Transverse colon (tissue), 4 donors: ENCODE data around the gene PSTPIP1.

Source experiments
- POLR2AphosphoS5 ChIP-seq, 3 donors: sonication (generic); formaldehyde crosslinking; IDR thresholded peaks; one replicate each; pipeline ENCODE4 v1.6.1; 2016; ENCODE audit warnings: antibody characterized with exemption in 3 of 3
- TF ChIP-seq, protein P1 (sequence below), 5 experiments: fragments of 200-600 bp in 3 of 5; fragments of 450-650 bp in 2 of 5; sonication (generic) in 3 of 5; IDR thresholded peaks; 1 replicate in 2 of 5; 2 replicates in 3 of 5; pipeline ENCODE4 v1.5.1; 2016 to 2017; ENCODE audit warnings: antibody characterized with exemption in 5 of 5, inconsistent platforms in 3 of 5, mild to moderate bottlenecking in 2 of 5, moderate library complexity in 1 of 5

DNA sequence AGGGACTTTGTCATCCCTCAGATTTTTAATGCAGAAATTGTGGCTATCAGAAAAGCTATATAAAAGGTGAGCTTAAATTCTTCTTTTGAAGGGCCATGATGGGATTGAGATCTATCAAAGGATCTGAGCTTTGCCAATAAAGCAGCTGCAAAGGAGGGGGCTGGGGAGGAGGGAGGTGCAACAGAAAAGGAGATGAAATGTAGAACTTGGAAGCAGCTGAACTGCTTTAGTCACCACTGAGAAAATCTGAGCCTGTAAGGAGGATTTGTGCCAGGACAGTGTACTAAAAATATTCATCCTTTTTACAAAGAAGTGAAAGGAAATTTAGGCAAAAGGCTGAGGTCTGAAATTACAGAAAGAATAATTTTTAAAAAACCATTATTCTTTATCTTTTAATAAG, 65.6 kb downstream of the PSTPIP1 start:
- TF ChIP-seq, protein P1, sequence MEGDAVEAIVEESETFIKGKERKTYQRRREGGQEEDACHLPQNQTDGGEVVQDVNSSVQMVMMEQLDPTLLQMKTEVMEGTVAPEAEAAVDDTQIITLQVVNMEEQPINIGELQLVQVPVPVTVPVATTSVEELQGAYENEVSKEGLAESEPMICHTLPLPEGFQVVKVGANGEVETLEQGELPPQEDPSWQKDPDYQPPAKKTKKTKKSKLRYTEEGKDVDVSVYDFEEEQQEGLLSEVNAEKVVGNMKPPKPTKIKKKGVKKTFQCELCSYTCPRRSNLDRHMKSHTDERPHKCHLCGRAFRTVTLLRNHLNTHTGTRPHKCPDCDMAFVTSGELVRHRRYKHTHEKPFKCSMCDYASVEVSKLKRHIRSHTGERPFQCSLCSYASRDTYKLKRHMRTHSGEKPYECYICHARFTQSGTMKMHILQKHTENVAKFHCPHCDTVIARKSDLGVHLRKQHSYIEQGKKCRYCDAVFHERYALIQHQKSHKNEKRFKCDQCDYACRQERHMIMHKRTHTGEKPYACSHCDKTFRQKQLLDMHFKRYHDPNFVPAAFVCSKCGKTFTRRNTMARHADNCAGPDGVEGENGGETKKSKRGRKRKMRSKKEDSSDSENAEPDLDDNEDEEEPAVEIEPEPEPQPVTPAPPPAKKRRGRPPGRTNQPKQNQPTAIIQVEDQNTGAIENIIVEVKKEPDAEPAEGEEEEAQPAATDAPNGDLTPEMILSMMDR (IDR thresholded peaks at IDR 0.05) = no peak
- TF ChIP-seq POLR2AphosphoS5 (IDR thresholded peaks at IDR 0.05) = no peak
